BE2C (cell line): ENCODE results near the gene SGCA.

Source experiments
- DNase-seq: peaks from one replicate; pipeline ENCODE4 v3.0.0-alpha.2; 2020
- H3K27me3 ChIP-seq: fragments of 250-450 bp; sonication (Bioruptor Pico); 2 replicates; pipeline ENCODE4 v1.5.1; 2020; ENCODE audit warnings: mild to moderate bottlenecking
- H3K36me3 ChIP-seq: fragments of 250-450 bp; sonication (Bioruptor Pico); 2 replicates; pipeline ENCODE4 v1.5.1; 2020; ENCODE audit warnings: mild to moderate bottlenecking
- H3K4me1 ChIP-seq: fragments of 250-450 bp; sonication (Bioruptor Pico); 2 replicates; pipeline ENCODE4 v1.5.1; 2020
- H3K4me3 ChIP-seq: 2 replicates; pipeline ENCODE4 v1.5.1; 2011; ENCODE audit warnings: low read depth, low read length
- H3K9me3 ChIP-seq: fragments of 250-450 bp; sonication (Bioruptor Pico); 2 replicates; pipeline ENCODE4 v1.5.1; 2020
- TF ChIP-seq, protein P1 (sequence below): IDR thresholded peaks from 2 replicates; pipeline ENCODE4 v1.5.1; 2012; ENCODE audit warnings: mild to moderate bottlenecking, low read depth, low read length

Gene SGCA

DNA sequence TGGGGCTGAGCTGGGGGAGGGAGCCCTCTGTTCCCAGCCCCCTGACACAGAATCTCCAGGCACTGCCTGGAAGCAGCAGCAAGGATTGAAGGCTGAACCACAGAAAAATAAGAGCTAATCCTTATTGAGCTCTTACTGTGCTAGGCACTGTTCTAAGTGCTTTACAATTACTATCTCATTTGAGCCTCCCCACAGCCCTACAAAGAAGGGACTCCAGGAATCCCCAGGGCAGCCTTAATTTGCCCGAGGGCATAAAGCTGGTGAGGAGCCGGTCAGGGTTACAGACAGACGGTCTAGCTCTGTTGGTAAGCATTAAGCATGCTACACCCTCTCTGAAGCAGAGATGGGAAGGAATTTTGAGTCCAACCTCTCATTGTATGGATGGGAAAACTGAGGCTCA, 42.9 kb upstream of the SGCA start:
- Histone ChIP-seq H3K36me3 (no peaks in the 10 kb centered on the region), H3K4me3 (no peak overlapping the region), H3K27me3 (no peaks in the 10 kb centered on the region), H3K4me1 (peaks cover 10% of the 10 kb centered on the region; the same call in 1 of the 2 replicates), H3K9me3 (no peaks in the 10 kb centered on the region)
- TF ChIP-seq, protein P1, sequence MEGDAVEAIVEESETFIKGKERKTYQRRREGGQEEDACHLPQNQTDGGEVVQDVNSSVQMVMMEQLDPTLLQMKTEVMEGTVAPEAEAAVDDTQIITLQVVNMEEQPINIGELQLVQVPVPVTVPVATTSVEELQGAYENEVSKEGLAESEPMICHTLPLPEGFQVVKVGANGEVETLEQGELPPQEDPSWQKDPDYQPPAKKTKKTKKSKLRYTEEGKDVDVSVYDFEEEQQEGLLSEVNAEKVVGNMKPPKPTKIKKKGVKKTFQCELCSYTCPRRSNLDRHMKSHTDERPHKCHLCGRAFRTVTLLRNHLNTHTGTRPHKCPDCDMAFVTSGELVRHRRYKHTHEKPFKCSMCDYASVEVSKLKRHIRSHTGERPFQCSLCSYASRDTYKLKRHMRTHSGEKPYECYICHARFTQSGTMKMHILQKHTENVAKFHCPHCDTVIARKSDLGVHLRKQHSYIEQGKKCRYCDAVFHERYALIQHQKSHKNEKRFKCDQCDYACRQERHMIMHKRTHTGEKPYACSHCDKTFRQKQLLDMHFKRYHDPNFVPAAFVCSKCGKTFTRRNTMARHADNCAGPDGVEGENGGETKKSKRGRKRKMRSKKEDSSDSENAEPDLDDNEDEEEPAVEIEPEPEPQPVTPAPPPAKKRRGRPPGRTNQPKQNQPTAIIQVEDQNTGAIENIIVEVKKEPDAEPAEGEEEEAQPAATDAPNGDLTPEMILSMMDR, result no peak
- DNase-seq, result no peak

DNA sequence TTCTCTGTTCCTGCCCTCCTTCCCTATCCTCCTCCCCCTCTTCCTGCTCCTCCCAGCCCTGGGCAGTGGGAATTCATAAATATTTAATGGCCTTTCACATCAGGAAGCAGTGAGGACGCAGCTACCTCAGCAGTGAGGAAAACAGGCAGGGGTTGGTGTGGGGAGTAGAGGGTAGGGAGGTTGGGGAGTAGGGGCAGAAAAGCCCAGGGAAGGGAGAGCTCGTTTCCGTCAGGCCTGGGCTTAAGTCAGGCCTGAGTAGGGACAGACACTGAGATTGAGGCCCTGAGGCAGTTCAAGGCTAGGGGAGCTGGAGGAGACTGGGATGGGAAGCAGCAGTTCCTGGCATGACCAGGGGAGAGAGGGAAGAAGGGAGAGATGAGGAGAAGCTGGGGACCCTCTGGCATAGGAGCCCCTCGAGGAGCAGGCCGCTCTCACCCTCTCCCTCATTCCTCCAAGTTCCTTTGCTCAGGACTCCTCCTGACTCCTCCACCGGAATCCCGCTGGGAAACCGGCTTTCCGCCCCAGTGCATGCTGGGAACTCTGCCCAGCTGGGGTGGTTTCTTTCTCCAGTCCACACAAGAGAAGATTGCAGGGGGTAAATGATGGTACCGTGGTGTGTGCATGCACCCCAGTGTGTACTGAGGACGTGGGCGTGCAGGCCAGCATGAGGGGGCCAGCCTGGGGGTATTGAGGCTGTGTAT, 42.0 kb upstream of the SGCA start:
- TF ChIP-seq, protein P1, result no peak
- Histone ChIP-seq H3K4me3 (no peak overlapping the region), H3K36me3 (no peaks in the 10 kb centered on the region), H3K9me3 (no peaks in the 10 kb centered on the region), H3K4me1 (peaks cover 10% of the 10 kb centered on the region; the same call in 1 of the 2 replicates), H3K27me3 (peaks cover 3% of the 10 kb centered on the region; the same call in 1 of the 2 replicates)
- no peak for DNase-seq

DNA sequence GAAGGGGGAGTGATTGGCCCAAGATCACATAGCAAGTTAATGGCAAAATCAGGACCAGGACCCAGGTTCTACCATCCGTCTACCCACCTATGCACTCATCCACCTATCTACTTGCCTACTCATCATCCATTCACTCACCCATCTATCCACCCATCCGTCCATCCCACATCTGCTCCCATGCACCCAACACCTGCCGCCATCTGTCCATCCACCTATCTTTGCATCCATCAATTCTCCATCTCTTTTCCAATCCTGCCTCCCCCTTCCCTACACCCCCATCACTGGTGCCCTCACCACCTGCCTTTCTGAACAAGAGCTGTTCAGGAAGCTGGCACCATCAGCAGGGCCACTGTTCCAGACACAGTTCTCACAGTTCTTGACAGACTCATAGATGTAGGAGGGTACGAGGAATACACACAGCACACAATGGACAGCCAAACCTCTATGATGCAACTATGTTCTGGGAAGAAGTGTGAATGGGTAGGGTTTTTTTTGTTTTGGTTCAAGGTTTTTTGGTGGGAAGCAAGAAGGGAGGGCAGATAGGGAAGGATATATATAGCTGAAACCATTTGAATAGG, 40.3 kb upstream of the SGCA start:
- TF ChIP-seq, protein P1, result no peak
- peaks cover 7% of the 10 kb centered on the region for H3K27me3 ChIP-seq

DNA sequence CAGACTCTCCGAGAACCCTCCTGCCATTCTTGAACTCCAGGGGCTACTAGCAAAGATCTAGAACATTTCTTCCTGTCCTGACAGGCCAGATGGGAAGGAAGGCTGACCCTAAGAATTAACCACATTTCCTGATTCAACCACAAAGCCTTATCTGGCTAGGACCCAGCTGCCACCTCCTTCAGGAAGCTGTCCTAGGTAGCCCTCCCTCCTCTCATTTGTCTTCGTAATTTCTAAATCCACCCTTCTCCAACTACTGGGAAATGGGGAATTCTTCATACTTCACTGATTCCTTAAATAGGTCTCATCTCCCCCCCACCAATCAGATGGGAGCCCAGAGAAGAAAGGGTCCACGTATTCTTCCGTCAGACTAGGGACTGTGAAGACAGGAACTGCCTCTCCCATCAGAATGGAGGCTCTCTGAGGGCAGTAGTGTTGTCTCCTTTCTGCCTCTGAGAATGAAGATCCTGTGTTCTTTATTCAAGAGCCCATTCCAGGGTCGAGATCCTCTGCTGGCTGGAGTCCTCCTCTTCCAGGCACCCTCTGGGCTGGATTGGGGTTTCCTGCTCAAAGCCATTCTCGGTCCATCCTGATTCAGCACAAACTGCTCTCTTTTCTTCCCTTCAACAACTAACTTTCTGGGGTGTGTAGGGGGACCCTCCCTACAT, 38.0 kb upstream of the SGCA start:
- TF ChIP-seq, protein P1, result no peak

More for the DNA sequence above, 40.3 kb upstream of the SGCA start:
- no peak overlapping the region for H3K4me3 ChIP-seq
- DNase-seq, result no peak
- H3K36me3 ChIP-seq, result no peaks in the 10 kb centered on the region
- peaks cover 10% of the 10 kb centered on the region; the same call in 1 of the 2 replicates for H3K4me1 ChIP-seq
- no peaks in the 10 kb centered on the region for H3K9me3 ChIP-seq

DNA sequence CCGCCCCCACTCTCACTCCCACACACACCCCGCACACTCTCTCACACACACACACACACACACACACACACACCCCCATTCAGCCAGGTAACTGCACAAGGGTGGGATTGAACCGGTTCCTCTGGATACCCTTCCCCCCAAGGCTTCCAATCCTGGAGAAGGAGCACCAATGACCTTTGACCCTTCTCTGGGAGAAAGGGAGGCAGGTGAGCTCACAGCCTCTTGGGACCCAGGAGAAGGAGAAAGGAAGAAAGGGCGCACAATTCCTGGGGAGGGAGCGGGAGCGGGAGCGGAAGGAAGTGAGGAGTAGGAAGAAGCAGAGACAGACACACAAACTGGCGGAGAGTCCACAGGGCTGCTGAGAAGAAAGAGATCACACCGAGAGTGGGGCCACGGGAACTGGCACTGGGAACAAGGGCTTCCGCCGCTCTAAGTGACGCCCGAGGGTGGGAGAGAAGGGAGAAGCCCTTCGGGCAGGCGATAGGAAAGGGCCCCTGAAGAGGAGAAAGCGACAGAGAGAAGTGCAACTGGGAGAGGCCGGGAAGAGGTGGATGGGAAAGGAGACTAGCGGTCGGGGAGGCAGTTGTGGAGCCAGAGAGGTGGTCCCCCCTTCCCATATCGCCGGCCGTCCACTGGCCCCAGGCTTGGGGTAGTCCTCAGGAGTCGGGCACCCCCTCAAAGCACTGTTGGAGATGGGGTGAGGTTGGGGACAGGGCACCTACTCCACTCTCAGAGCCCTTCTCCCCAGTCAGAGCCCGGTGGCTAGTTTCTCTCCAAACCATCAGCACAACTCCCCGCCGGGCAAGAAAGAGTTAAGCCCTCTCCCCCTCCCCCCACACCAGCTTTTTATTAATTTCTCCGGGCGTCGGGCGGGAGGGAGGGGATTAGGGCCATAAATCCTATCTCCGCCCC, 37.1 kb upstream of the SGCA start:
- Histone ChIP-seq H3K9me3 (no peaks in the 10 kb centered on the region), H3K36me3 (no peaks in the 10 kb centered on the region), H3K27me3 (peaks cover 7% of the 10 kb centered on the region), H3K4me1 (peaks cover 18% of the 10 kb centered on the region), H3K4me3 (no peak overlapping the region)
- TF ChIP-seq, protein P1, result no peak
- DNase-seq, result no peak

More for the DNA sequence above, 38.0 kb upstream of the SGCA start:
- Histone ChIP-seq H3K36me3 (no peaks in the 10 kb centered on the region), H3K9me3 (no peaks in the 10 kb centered on the region), H3K4me3 (no peak overlapping the region), H3K27me3 (peaks cover 7% of the 10 kb centered on the region), H3K4me1 (peaks cover 15% of the 10 kb centered on the region)
- DNase-seq, result no peak
